ENCODE data around the gene TMBIM4. TPM values are rescaled to one million over a fixed set of nuclear protein-coding genes. Genes with fewer than 3 reads are reported as not detected.

TMBIM4 gene
- polyA plus RNA-seq, 2 of the 4 experiments (the other 2 are of a cell fraction) = 55.9 to 87.4 TPM

DNA sequence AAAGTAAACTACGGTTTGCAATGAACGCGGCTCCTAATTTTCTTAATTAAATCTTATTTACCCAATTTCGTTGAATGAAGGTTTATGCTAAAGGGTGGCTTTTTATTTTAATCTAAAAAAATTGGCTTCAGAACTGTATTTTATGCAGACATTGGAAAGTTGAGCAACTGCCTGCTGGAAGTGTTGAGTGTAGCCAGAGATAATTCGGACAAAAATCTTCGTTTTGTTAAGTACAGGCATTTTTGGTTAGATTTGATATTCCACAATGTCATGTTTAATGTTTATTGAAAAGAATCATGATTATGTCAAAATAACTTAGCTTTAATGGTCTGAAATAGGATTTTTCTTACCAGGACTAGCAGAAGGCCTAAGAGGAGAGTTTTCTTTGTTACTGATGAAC is 20.1 kb upstream of the TMBIM4 start:
- FAIRE-seq = no peak

DNA sequence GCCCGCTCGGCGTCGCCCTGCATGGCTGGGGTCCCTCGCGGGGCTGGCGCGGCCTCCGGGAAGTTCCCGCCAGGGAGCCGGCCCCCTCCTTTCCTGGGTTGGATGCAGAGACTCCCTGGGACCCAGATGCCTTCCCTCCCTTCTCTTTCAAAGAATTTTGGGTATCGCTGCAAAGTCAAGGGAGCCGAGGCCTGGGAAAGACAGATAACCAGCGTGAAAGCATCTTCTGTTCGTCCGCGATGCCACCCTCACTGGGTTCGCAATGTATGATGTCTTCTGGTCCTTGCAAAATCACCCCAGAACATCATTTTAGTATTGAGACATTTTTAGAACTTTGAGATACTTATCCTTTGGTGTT is 19.7 kb upstream of the TMBIM4 start:
- WGBS (ENCODE audit: missing lambda C conversion rate) = 85% methylated on average over 8 of the region's 18 CpGs
- Histone ChIP-seq H3K4me2 (peak overlapping the region; percentile 76), H3K9me3 (no peaks in the 10 kb centered on the region), H3K27ac (peak overlapping the region; percentile 55 to 76; a peak in 5 of 6 replicates), H3K4me3 (peak overlapping the region; percentile 42), H3K4me1 (no peaks in the 10 kb centered on the region)
- TF ChIP-seq, protein P1, sequence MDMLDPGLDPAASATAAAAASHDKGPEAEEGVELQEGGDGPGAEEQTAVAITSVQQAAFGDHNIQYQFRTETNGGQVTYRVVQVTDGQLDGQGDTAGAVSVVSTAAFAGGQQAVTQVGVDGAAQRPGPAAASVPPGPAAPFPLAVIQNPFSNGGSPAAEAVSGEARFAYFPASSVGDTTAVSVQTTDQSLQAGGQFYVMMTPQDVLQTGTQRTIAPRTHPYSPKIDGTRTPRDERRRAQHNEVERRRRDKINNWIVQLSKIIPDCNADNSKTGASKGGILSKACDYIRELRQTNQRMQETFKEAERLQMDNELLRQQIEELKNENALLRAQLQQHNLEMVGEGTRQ (IDR thresholded peaks at IDR 0.05) = no peak
- TF ChIP-seq FOSB (CRISPR knock-in tag; IDR thresholded peaks at IDR 0.05) = no peak
- no peak for TF ChIP-seq PHF8 (IDR thresholded peaks at IDR 0.05; ENCODE audit: borderline replicate concordance, low read depth)
- TF ChIP-seq ESRRA (IDR thresholded peaks at IDR 0.05; ENCODE audit: borderline replicate concordance, low read length) = no peak
- DNase-seq (ENCODE audit: low read depth in 1 of 2, low spot score in 1 of 2) (no peak), ATAC-seq (no peak), FAIRE-seq (no peak)
- CTCF ChIA-PET = no interaction called here
- POLR2A ChIA-PET = interaction anchor here (2.9 kb wide), 1 partner anchor 20 kb away, joined by 12 read pairs; the partner anchor contains the start of gene TMBIM4

More for the DNA sequence above, 20.1 kb upstream of the TMBIM4 start:
- no peak overlapping the region; a peak in 1 of 6 replicates for H3K27ac ChIP-seq
- ChIA-PET CTCF (no interaction called here), POLR2A (interaction anchor here (2.9 kb wide), 1 partner anchor 21 kb away, joined by 12 read pairs; the partner anchor contains the start of gene TMBIM4)
- 89% methylated on average over 6 of the region's 6 CpGs for WGBS (ENCODE audit: missing lambda C conversion rate)
- H3K9me3 ChIP-seq = no peaks in the 10 kb centered on the region
- peak overlapping the region; percentile 76; the same call in 2 of the 3 replicates for H3K4me2 ChIP-seq
- no peak overlapping the region; the same call in 2 of the 3 replicates for H3K4me3 ChIP-seq
- ATAC-seq (no peak), DNase-seq (ENCODE audit: low read depth in 1 of 2, low spot score in 1 of 2) (no peak)
- TF ChIP-seq ZC3H11A (IDR thresholded peaks at IDR 0.05) (no peak), JUN (IDR thresholded peaks at IDR 0.05) (no peak), RNF2 (IDR thresholded peaks at IDR 0.05; ENCODE audit: borderline replicate concordance, low read depth) (no peak), GATA3 (IDR thresholded peaks at IDR 0.05; ENCODE audit: borderline replicate concordance) (no peak), CEBPB (IDR thresholded peaks at IDR 0.05) (no peak), POLR2A (IDR thresholded peaks at IDR 0.05; ENCODE audit: low read length) (no peak), HOXB5 (CRISPR knock-in tag; IDR thresholded peaks at IDR 0.05) (no peak), RFX5 (IDR thresholded peaks at IDR 0.05) (no peak), MAFK (IDR thresholded peaks at IDR 0.05; ENCODE audit: partially characterized antibody) (no peak), SREBF2 (IDR thresholded peaks at IDR 0.05) (no peak), BHLHE40 (IDR thresholded peaks at IDR 0.05; ENCODE audit: low read depth, low read length) (no peak), EHF (CRISPR knock-in tag; IDR thresholded peaks at IDR 0.05) (no peak), EHMT2 (IDR thresholded peaks at IDR 0.05; ENCODE audit: low read depth) (no peak), RCOR1 (IDR thresholded peaks at IDR 0.05; ENCODE audit: low read depth, low read length) (no peak), MAZ (IDR thresholded peaks at IDR 0.05; ENCODE audit: borderline replicate concordance, low read depth, low read length) (no peak)
- TF ChIP-seq, protein P1 (IDR thresholded peaks at IDR 0.05) = no peak
- TF ChIP-seq, protein P2, sequence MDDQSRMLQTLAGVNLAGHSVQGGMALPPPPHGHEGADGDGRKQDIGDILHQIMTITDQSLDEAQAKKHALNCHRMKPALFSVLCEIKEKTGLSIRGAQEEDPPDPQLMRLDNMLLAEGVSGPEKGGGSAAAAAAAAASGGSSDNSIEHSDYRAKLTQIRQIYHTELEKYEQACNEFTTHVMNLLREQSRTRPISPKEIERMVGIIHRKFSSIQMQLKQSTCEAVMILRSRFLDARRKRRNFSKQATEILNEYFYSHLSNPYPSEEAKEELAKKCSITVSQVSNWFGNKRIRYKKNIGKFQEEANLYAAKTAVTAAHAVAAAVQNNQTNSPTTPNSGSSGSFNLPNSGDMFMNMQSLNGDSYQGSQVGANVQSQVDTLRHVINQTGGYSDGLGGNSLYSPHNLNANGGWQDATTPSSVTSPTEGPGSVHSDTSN (IDR thresholded peaks at IDR 0.05) = no peak
- TF ChIP-seq, protein P3, sequence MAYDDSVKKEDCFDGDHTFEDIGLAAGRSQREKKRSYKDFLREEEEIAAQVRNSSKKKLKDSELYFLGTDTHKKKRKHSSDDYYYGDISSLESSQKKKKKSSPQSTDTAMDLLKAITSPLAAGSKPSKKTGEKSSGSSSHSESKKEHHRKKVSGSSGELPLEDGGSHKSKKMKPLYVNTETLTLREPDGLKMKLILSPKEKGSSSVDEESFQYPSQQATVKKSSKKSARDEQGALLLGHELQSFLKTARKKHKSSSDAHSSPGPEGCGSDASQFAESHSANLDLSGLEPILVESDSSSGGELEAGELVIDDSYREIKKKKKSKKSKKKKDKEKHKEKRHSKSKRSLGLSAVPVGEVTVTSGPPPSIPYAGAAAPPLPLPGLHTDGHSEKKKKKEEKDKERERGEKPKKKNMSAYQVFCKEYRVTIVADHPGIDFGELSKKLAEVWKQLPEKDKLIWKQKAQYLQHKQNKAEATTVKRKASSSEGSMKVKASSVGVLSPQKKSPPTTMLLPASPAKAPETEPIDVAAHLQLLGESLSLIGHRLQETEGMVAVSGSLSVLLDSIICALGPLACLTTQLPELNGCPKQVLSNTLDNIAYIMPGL (CRISPR knock-in tag; IDR thresholded peaks at IDR 0.05; ENCODE audit: borderline replicate concordance) = no peak
- no peaks in the 10 kb centered on the region for H3K4me1 ChIP-seq

All from A549 (cell line).